ENCODE data around the gene UBR3.

- TF ChIP-seq POLR2AphosphoS5 (IDR thresholded peaks at IDR 0.05) (no peak), POLR2A (IDR thresholded peaks at IDR 0.05) (no peak)
- TF ChIP-seq, protein P1, sequence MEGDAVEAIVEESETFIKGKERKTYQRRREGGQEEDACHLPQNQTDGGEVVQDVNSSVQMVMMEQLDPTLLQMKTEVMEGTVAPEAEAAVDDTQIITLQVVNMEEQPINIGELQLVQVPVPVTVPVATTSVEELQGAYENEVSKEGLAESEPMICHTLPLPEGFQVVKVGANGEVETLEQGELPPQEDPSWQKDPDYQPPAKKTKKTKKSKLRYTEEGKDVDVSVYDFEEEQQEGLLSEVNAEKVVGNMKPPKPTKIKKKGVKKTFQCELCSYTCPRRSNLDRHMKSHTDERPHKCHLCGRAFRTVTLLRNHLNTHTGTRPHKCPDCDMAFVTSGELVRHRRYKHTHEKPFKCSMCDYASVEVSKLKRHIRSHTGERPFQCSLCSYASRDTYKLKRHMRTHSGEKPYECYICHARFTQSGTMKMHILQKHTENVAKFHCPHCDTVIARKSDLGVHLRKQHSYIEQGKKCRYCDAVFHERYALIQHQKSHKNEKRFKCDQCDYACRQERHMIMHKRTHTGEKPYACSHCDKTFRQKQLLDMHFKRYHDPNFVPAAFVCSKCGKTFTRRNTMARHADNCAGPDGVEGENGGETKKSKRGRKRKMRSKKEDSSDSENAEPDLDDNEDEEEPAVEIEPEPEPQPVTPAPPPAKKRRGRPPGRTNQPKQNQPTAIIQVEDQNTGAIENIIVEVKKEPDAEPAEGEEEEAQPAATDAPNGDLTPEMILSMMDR (IDR thresholded peaks at IDR 0.05): no peak
Observed at GRCh38 chr2:170034596-170034995, 207.3 kb downstream of the UBR3 start.
